ENCODE measurements around the gene PEX5L.
A peak's percentile ranks its signal among the peaks of the same experiment; 100 is the strongest.

Gene PEX5L

GRCh38 chr3:179955809-179956208, 80.9 kb downstream of the PEX5L start:
- DNase-seq (ENCODE audit: low read depth in 2 of 2), result no peak

GRCh38 chr3:179955286-179955685, 81.5 kb downstream of the PEX5L start:
- no peak for DNase-seq (ENCODE audit: low read depth in 2 of 2)

- DNase-seq (ENCODE audit: low read depth in 2 of 2), result no peak
Measured at GRCh38 chr3:179953993-179954870, 82.5 kb downstream of the PEX5L start.

- DNase-seq (ENCODE audit: low read depth in 2 of 2), result no peak
Measured at GRCh38 chr3:179950840-179951239, 85.9 kb downstream of the PEX5L start.

GRCh38 chr3:179949869-179950268, 86.9 kb downstream of the PEX5L start:
- DNase-seq (ENCODE audit: low read depth in 2 of 2), result no peak

GRCh38 chr3:179949412-179949811, 87.3 kb downstream of the PEX5L start:
- no peak for DNase-seq (ENCODE audit: low read depth in 2 of 2)

- no peak for DNase-seq (ENCODE audit: low read depth in 2 of 2)
Measured at GRCh38 chr3:179948740-179949139, 88.0 kb downstream of the PEX5L start.

- DNase-seq (ENCODE audit: low read depth in 2 of 2), result no peak
Measured at GRCh38 chr3:179945569-179945968, 91.2 kb downstream of the PEX5L start.

GRCh38 chr3:179943117-179943880, 93.4 kb downstream of the PEX5L start:
- DNase-seq (ENCODE audit: low read depth in 2 of 2), result no peak

GRCh38 chr3:179942553-179943075, 94.1 kb downstream of the PEX5L start:
- no peak for DNase-seq (ENCODE audit: low read depth in 2 of 2)

GRCh38 chr3:179935710-179936109, 101.0 kb downstream of the PEX5L start:
- DNase-seq (ENCODE audit: low read depth in 2 of 2), result no peak

GRCh38 chr3:179933914-179934313, 102.8 kb downstream of the PEX5L start:
- no peak for DNase-seq (ENCODE audit: low read depth in 2 of 2)

- DNase-seq (ENCODE audit: low read depth in 2 of 2), result no peak
Measured at GRCh38 chr3:179933080-179933479, 103.7 kb downstream of the PEX5L start.

- no peak for DNase-seq (ENCODE audit: low read depth in 2 of 2)
Measured at GRCh38 chr3:179932674-179933073, 104.1 kb downstream of the PEX5L start.

GRCh38 chr3:179929091-179929529, 107.6 kb downstream of the PEX5L start:
- peak in 1 of 2 donors; percentile 19 for DNase-seq (ENCODE audit: low read depth in 2 of 2)

GRCh38 chr3:179927191-179927590, 109.5 kb downstream of the PEX5L start:
- no peak for DNase-seq (ENCODE audit: low read depth in 2 of 2)

- no peak for DNase-seq (ENCODE audit: low read depth in 2 of 2)
Measured at GRCh38 chr3:179921951-179922350, 114.8 kb downstream of the PEX5L start.

GRCh38 chr3:179921500-179921899, 115.2 kb downstream of the PEX5L start:
- DNase-seq (ENCODE audit: low read depth in 2 of 2), result no peak

GRCh38 chr3:179907784-179908482, 128.8 kb downstream of the PEX5L start:
- DNase-seq (ENCODE audit: low read depth in 2 of 2), result no peak

GRCh38 chr3:179902061-179902460, 134.7 kb downstream of the PEX5L start:
- DNase-seq (ENCODE audit: low read depth in 2 of 2), result no peak

GRCh38 chr3:179898024-179898423, 138.7 kb downstream of the PEX5L start:
- DNase-seq (ENCODE audit: low read depth in 2 of 2), result no peak

GRCh38 chr3:179897231-179897630, 139.5 kb downstream of the PEX5L start:
- DNase-seq (ENCODE audit: low read depth in 2 of 2), result no peak

All from stimulated activated CD4-positive, alpha-beta T cell treated with anti-CD3 and anti-CD28 coated beads, Interleukin-15, amount 100 ng/mL, for 48 hours (primary cell).